Upper lobe of left lung (tissue), 4 donors: Measurements from ENCODE around the gene NRP1.

Source experiments
- CTCF ChIP-seq, 6 experiments: fragments of 450-650 bp in 4 of 6; fragments of 200-600 bp in 2 of 6; sonication (generic) in 2 of 6; IDR thresholded peaks; one replicate each; pipeline ENCODE4 v1.5.1; 2016 to 2019; ENCODE audit warnings: antibody characterized with exemption in 6 of 6
- POLR2A ChIP-seq, 4 donors: fragments of 450-650 bp; IDR thresholded peaks; one replicate each; pipeline ENCODE4 v1.5.1; 2016 to 2017; ENCODE audit warnings: antibody characterized with exemption in 4 of 4, mild to moderate bottlenecking in 2 of 4
- POLR2AphosphoS5 ChIP-seq, 2 donors: sonication (generic); formaldehyde crosslinking; IDR thresholded peaks; one replicate each; pipeline ENCODE4 v1.5.1; 2017; ENCODE audit warnings: antibody characterized with exemption in 2 of 2

DNA sequence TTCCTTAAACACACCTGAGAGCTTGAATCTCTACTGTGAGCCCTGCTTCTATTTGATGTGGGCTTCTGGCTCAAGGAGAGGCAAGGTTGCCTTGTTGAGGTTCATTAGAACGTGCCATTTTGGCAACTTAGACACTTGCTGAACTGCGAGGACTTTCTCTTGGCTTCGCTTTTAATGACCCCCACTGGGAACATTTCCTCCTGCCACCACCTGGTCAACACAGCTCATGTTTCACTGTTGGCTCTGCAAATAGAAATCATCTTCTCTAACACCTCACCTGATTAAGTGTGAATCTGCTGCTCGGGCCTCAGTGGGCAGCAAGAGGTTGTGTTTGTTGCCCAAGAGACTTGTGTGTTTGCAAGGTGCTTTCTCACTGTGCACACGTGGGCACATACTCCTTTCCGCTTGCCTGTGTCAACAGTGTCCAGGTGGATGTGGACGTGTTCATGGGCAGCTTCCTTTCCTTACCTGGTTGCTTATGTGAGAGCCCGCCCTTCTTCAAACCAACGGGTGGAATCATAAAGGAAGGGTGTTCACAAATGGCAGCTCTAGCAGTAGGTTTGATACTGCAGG lies 147.0 kb downstream of the NRP1 start:
- TF ChIP-seq POLR2A (IDR thresholded peaks at IDR 0.05) (no peak), CTCF (IDR thresholded peaks at IDR 0.05) (no peak), POLR2AphosphoS5 (IDR thresholded peaks at IDR 0.05) (no peak)
